Bronchial epithelial cell (primary cell): ENCODE data around the gene KRTAP10-9. TPM values are rescaled to one million over a fixed set of nuclear protein-coding genes. Genes with fewer than 3 reads are reported as not detected.

Source experiments
- DNase-seq: peaks from one replicate; pipeline ENCODE4 v3.0.0-alpha.2; 2010; ENCODE audit warnings: low read depth
- FAIRE-seq: peaks from 2 replicates; lab custom pipeline; 2011; peaks lifted over from hg19 to GRCh38; lab: Jason Lieb, UNC
- H3K27me3 ChIP-seq: 2 replicates; pipeline ENCODE4 v1.5.1; 2011; ENCODE audit warnings: low read length; ENCODE audit not compliant: control insufficient read depth, insufficient read depth
- H3K36me3 ChIP-seq: 2 replicates; pipeline ENCODE4 v1.5.1; 2011; ENCODE audit warnings: low read length; ENCODE audit not compliant: control insufficient read depth, insufficient read depth
- H3K4me3 ChIP-seq: 2 replicates; pipeline ENCODE4 v1.5.1; 2011; ENCODE audit warnings: mild to moderate bottlenecking, low read depth, low read length, control low read depth
- CTCF ChIP-seq: IDR thresholded peaks from 2 replicates; pipeline ENCODE4 v1.5.1; 2011; ENCODE audit warnings: mild to moderate bottlenecking, moderate library complexity, low read length, control low read depth, inconsistent platforms; ENCODE audit not compliant: insufficient read depth, severe bottlenecking
- total RNA-seq: library from RNA; depleted of rRNA; stranded (reverse); fragments of >200 nt; gene quantifications from 2 replicates; pipeline ENCODE4 v1.2.1, GENCODE V29; 2014

The KRTAP10-9 gene
- total RNA-seq, 1 donor from 2014 or later: not detected

- DNase-seq (no peak), FAIRE-seq (no peak)
- TF ChIP-seq CTCF: no peak
- no peak overlapping the region for H3K4me3 ChIP-seq
- H3K36me3 ChIP-seq: no peaks in the 10 kb centered on the region
- H3K27me3 ChIP-seq: no peaks in the 10 kb centered on the region
Measured at GRCh38 chr21:44601596-44602462, 25.1 kb upstream of the KRTAP10-9 start.

- DNase-seq (no peak), FAIRE-seq (no peak)
- no peaks in the 10 kb centered on the region for H3K27me3 ChIP-seq
- H3K4me3 ChIP-seq: no peak overlapping the region
- no peaks in the 10 kb centered on the region for H3K36me3 ChIP-seq
- TF ChIP-seq CTCF: no peak
Measured at GRCh38 chr21:44602463-44602850, 24.4 kb upstream of the KRTAP10-9 start.

GRCh38 chr21:44603109-44603875 is 23.6 kb upstream of the KRTAP10-9 start:
- no peaks in the 10 kb centered on the region for H3K27me3 ChIP-seq
- DNase-seq: no peak
- no peak for TF ChIP-seq CTCF

GRCh38 chr21:44603911-44604310 is 23.0 kb upstream of the KRTAP10-9 start:
- H3K27me3 ChIP-seq: no peaks in the 10 kb centered on the region
- FAIRE-seq: no peak
- no peak for TF ChIP-seq CTCF
- no peak overlapping the region for H3K4me3 ChIP-seq
- no peak for DNase-seq
- H3K36me3 ChIP-seq: no peaks in the 10 kb centered on the region

More at GRCh38 chr21:44603109-44603875, 23.6 kb upstream of the KRTAP10-9 start:
- FAIRE-seq: no peak
- no peaks in the 10 kb centered on the region for H3K36me3 ChIP-seq
- H3K4me3 ChIP-seq: no peak overlapping the region

- H3K4me3 ChIP-seq: no peak overlapping the region
- H3K27me3 ChIP-seq: no peaks in the 10 kb centered on the region
- FAIRE-seq (no peak), DNase-seq (no peak)
- no peak for TF ChIP-seq CTCF
- no peaks in the 10 kb centered on the region for H3K36me3 ChIP-seq
Measured at GRCh38 chr21:44606495-44606894, 20.4 kb upstream of the KRTAP10-9 start.
